Fibroblast of lung (primary cell): ENCODE results near the gene ZBTB42.

ENCODE experiments used
- EZH2 ChIP-seq: IDR thresholded peaks from 2 replicates; pipeline ENCODE4 v1.5.1; 2012; ENCODE audit warnings: low read length, control low read depth, mild to moderate bottlenecking; ENCODE audit errors: missing control alignments
- TF ChIP-seq, protein P1 (sequence below), 2 donors: IDR thresholded peaks in 1 of 2; conservative IDR thresholded peaks in 1 of 2; 1 replicate in 1 of 2; 2 replicates in 1 of 2; pipeline ENCODE4 v1.5.1; 2011 to 2012; ENCODE audit warnings: low read length in 2 of 2, control low read depth in 1 of 2, inconsistent platforms in 1 of 2, low read depth in 1 of 2, mild to moderate bottlenecking in 1 of 2

DNA sequence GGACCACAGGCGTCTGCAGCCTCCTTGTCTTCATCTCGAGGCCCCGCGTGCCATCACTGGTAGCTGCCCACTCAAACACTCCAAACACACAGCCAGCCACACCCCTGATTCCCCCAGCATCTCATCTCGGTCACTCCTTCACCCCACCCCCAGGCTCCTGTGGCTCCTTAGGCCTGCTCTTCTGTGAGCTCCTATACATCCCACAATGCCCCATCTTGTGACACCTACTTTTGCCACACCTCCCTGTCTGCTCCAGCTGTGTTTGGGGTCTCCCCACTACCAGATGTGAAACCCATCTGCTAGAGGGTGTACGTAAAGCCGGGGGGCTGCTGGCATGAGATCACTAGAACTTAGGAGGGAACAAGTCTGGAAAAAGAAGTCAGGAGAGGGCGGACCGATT, 9.5 kb upstream of the ZBTB42 start:
- no peak for TF ChIP-seq EZH2
- TF ChIP-seq, protein P1, sequence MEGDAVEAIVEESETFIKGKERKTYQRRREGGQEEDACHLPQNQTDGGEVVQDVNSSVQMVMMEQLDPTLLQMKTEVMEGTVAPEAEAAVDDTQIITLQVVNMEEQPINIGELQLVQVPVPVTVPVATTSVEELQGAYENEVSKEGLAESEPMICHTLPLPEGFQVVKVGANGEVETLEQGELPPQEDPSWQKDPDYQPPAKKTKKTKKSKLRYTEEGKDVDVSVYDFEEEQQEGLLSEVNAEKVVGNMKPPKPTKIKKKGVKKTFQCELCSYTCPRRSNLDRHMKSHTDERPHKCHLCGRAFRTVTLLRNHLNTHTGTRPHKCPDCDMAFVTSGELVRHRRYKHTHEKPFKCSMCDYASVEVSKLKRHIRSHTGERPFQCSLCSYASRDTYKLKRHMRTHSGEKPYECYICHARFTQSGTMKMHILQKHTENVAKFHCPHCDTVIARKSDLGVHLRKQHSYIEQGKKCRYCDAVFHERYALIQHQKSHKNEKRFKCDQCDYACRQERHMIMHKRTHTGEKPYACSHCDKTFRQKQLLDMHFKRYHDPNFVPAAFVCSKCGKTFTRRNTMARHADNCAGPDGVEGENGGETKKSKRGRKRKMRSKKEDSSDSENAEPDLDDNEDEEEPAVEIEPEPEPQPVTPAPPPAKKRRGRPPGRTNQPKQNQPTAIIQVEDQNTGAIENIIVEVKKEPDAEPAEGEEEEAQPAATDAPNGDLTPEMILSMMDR (conservative IDR thresholded peaks at IDR 0.05 in 1 of 2, IDR thresholded peaks at IDR 0.05 in 1 of 2; ENCODE audit: low read depth in 1 of 2, low read length in 2 of 2): no peak
